ENCODE data around the gene PRDM11. TPM values are rescaled to one million over a fixed set of nuclear protein-coding genes. Genes with fewer than 3 reads are reported as not detected.

PRDM11 gene
- total and polyA plus RNA-seq, 4 donors: 0.64 to 6.9 (median 2.8) TPM

DNA sequence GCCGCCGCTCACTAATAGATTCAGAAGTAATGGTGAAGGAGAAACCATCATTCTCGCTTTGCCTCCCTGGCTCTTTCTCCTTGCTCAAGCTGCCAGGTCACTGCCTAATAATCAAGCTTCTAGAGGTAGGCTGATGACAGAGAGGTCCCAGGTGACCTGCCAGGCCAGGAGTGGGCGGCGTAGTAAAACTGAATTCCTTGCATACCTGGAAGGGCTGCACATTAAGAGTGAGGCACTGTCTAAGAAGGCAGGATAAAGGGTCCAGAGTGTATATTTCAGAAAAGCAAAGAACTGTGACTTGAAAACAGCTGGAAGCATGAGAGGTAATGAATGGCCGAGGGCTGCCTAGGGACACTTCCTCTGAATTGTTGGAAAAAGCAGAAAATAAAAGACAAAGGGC lies 135.6 kb downstream of the PRDM11 start:
- Histone ChIP-seq H3K4me1 (ENCODE audit: control insufficient read depth in 4 of 4, insufficient read depth in 4 of 4, low read length in 3 of 4) (peaks cover 0 to 4% (median 2%) of the 10 kb centered on the region in 4 donors), H3K27me3 (ENCODE audit: control insufficient read depth in 4 of 4, insufficient read depth in 4 of 4, low read length in 3 of 4) (peaks cover 0 to 18% (median 6%) of the 10 kb centered on the region in 4 donors), H3K27ac (ENCODE audit: low read depth in 1 of 2, low read length in 2 of 2) (no peak overlapping the region), H3K36me3 (ENCODE audit: control insufficient read depth in 4 of 4, insufficient read depth in 3 of 4, low read depth in 1 of 4, low read length in 3 of 4) (peaks cover 0 to 3% (median 0%) of the 10 kb centered on the region in 4 donors), H3K9ac (ENCODE audit: low read depth in 1 of 2, low read length in 2 of 2) (no peak overlapping the region), H3K9me3 (ENCODE audit: control insufficient read depth in 4 of 4, low read length in 3 of 4) (peaks cover 0 to 6% (median 0%) of the 10 kb centered on the region in 4 donors), H3K4me3 (ENCODE audit: low read depth in 1 of 3, low read length in 3 of 3) (no peak overlapping the region)
- TF ChIP-seq RXRA (IDR thresholded peaks at IDR 0.05) (no peak), FOXA1 (IDR thresholded peaks at IDR 0.05) (no peak), TAF1 (conservative IDR thresholded peaks at IDR 0.05) (no peak), HNF4G (IDR thresholded peaks at IDR 0.05) (no peak), GABPA (IDR thresholded peaks at IDR 0.05 in 1 of 2, conservative IDR thresholded peaks at IDR 0.05 in 1 of 2) (no peak), NR2F2 (IDR thresholded peaks at IDR 0.05) (no peak), RAD21 (IDR thresholded peaks at IDR 0.05) (no peak), SP1 (IDR thresholded peaks at IDR 0.05) (no peak), FOXA2 (IDR thresholded peaks at IDR 0.05) (no peak), YY1 (IDR thresholded peaks at IDR 0.05) (no peak), HNF4A (conservative IDR thresholded peaks at IDR 0.05) (no peak)
- TF ChIP-seq, protein P1, sequence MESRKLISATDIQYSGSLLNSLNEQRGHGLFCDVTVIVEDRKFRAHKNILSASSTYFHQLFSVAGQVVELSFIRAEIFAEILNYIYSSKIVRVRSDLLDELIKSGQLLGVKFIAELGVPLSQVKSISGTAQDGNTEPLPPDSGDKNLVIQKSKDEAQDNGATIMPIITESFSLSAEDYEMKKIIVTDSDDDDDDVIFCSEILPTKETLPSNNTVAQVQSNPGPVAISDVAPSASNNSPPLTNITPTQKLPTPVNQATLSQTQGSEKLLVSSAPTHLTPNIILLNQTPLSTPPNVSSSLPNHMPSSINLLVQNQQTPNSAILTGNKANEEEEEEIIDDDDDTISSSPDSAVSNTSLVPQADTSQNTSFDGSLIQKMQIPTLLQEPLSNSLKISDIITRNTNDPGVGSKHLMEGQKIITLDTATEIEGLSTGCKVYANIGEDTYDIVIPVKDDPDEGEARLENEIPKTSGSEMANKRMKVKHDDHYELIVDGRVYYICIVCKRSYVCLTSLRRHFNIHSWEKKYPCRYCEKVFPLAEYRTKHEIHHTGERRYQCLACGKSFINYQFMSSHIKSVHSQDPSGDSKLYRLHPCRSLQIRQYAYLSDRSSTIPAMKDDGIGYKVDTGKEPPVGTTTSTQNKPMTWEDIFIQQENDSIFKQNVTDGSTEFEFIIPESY (IDR thresholded peaks at IDR 0.05): no peak
- TF ChIP-seq, protein P2, sequence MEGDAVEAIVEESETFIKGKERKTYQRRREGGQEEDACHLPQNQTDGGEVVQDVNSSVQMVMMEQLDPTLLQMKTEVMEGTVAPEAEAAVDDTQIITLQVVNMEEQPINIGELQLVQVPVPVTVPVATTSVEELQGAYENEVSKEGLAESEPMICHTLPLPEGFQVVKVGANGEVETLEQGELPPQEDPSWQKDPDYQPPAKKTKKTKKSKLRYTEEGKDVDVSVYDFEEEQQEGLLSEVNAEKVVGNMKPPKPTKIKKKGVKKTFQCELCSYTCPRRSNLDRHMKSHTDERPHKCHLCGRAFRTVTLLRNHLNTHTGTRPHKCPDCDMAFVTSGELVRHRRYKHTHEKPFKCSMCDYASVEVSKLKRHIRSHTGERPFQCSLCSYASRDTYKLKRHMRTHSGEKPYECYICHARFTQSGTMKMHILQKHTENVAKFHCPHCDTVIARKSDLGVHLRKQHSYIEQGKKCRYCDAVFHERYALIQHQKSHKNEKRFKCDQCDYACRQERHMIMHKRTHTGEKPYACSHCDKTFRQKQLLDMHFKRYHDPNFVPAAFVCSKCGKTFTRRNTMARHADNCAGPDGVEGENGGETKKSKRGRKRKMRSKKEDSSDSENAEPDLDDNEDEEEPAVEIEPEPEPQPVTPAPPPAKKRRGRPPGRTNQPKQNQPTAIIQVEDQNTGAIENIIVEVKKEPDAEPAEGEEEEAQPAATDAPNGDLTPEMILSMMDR (IDR thresholded peaks at IDR 0.05; ENCODE audit: low read depth, low read length, missing input control): no peak
- TF ChIP-seq, protein P3, sequence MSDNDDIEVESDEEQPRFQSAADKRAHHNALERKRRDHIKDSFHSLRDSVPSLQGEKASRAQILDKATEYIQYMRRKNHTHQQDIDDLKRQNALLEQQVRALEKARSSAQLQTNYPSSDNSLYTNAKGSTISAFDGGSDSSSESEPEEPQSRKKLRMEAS (IDR thresholded peaks at IDR 0.05): no peak
- TF ChIP-seq, protein P4, sequence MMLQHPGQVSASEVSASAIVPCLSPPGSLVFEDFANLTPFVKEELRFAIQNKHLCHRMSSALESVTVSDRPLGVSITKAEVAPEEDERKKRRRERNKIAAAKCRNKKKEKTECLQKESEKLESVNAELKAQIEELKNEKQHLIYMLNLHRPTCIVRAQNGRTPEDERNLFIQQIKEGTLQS (IDR thresholded peaks at IDR 0.05): no peak
- TF ChIP-seq, protein P5, sequence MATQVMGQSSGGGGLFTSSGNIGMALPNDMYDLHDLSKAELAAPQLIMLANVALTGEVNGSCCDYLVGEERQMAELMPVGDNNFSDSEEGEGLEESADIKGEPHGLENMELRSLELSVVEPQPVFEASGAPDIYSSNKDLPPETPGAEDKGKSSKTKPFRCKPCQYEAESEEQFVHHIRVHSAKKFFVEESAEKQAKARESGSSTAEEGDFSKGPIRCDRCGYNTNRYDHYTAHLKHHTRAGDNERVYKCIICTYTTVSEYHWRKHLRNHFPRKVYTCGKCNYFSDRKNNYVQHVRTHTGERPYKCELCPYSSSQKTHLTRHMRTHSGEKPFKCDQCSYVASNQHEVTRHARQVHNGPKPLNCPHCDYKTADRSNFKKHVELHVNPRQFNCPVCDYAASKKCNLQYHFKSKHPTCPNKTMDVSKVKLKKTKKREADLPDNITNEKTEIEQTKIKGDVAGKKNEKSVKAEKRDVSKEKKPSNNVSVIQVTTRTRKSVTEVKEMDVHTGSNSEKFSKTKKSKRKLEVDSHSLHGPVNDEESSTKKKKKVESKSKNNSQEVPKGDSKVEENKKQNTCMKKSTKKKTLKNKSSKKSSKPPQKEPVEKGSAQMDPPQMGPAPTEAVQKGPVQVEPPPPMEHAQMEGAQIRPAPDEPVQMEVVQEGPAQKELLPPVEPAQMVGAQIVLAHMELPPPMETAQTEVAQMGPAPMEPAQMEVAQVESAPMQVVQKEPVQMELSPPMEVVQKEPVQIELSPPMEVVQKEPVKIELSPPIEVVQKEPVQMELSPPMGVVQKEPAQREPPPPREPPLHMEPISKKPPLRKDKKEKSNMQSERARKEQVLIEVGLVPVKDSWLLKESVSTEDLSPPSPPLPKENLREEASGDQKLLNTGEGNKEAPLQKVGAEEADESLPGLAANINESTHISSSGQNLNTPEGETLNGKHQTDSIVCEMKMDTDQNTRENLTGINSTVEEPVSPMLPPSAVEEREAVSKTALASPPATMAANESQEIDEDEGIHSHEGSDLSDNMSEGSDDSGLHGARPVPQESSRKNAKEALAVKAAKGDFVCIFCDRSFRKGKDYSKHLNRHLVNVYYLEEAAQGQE (IDR thresholded peaks at IDR 0.05): no peak
- WGBS: 82% methylated on average over 6 of the region's 6 CpGs
- DNase-seq (ENCODE audit: low spot score): no peak

Other genes starting within 250 kb of the PRDM11 start
- 1 to 10 TPM; 7.7 to 9.0 TPM for gene TP53I11, start 195.8 kb upstream of the PRDM11 start, total RNA-seq
- 10 to 100 TPM in 1 of 2 donors, 1 to 10 TPM in 1; 3.6 to 16.0 TPM for gene TP53I11, start 195.8 kb upstream of the PRDM11 start, polyA plus RNA-seq
- gene SYT13, start 139.7 kb downstream of the PRDM11 start, total RNA-seq: under 1 TPM; 0.05 to 0.33 TPM
- under 1 TPM; 0.11 to 0.16 TPM for gene SYT13, start 139.7 kb downstream of the PRDM11 start, polyA plus RNA-seq

Measured in liver (tissue), 9 donors.